SIG-M5 treated with dmso at 0.1 percent for 504 hours (cell line): Measurements from ENCODE around the gene RCL1.

Experiments
- DNase-seq: peaks from one replicate; lab custom pipeline; 2025; ENCODE audit not compliant: unreplicated experiment; lab: John Stamatoyannopoulos, UW

Gene RCL1

GRCh38 chr9:4805191-4805918 lies 12.6 kb downstream of the RCL1 start:
- no peak for DNase-seq

GRCh38 chr9:4810565-4810964 lies 17.8 kb downstream of the RCL1 start:
- no peak for DNase-seq

GRCh38 chr9:4811824-4812223 lies 19.1 kb downstream of the RCL1 start:
- no peak for DNase-seq

- peak; percentile 26 for DNase-seq
Measured at GRCh38 chr9:4812858-4813257, 20.1 kb downstream of the RCL1 start.

- no peak for DNase-seq
Measured at GRCh38 chr9:4814913-4815312, 22.2 kb downstream of the RCL1 start.

GRCh38 chr9:4815381-4815956 lies 22.7 kb downstream of the RCL1 start:
- no peak for DNase-seq

GRCh38 chr9:4820168-4820567 lies 27.4 kb downstream of the RCL1 start:
- DNase-seq: no peak

GRCh38 chr9:4821133-4821532 lies 28.4 kb downstream of the RCL1 start:
- DNase-seq: no peak

GRCh38 chr9:4822057-4822456 lies 29.3 kb downstream of the RCL1 start:
- no peak for DNase-seq

GRCh38 chr9:4826417-4827166 lies 33.8 kb downstream of the RCL1 start:
- no peak for DNase-seq

- DNase-seq: no peak
Measured at GRCh38 chr9:4827224-4827623, 34.5 kb downstream of the RCL1 start.

- no peak for DNase-seq
Measured at GRCh38 chr9:4828761-4829160, 36.0 kb downstream of the RCL1 start.

- DNase-seq: no peak
Measured at GRCh38 chr9:4829969-4830368, 37.2 kb downstream of the RCL1 start.

GRCh38 chr9:4830699-4831098 lies 38.0 kb downstream of the RCL1 start:
- no peak for DNase-seq

GRCh38 chr9:4831119-4831518 lies 38.4 kb downstream of the RCL1 start:
- DNase-seq: no peak

- DNase-seq: no peak
Measured at GRCh38 chr9:4831944-4832343, 39.2 kb downstream of the RCL1 start.

- DNase-seq: no peak
Measured at GRCh38 chr9:4832786-4833579, 40.2 kb downstream of the RCL1 start.

- no peak for DNase-seq
Measured at GRCh38 chr9:4833781-4834560, 41.2 kb downstream of the RCL1 start.

- DNase-seq: no peak
Measured at GRCh38 chr9:4836676-4837075, 43.9 kb downstream of the RCL1 start.

GRCh38 chr9:4837261-4838188 lies 44.8 kb downstream of the RCL1 start:
- no peak for DNase-seq
